Kidney capillary endothelial cell (primary cell): ENCODE data around the gene P2RX6.
A peak's percentile ranks its signal among the peaks of the same experiment; 100 is the strongest.

Experiments
- DNase-seq: peaks from one replicate; pipeline ENCODE4 v3.0.0-alpha.2; 2018; ENCODE audit warnings: low spot score

P2RX6 gene

GRCh38 chr22:21014726-21015465 lies at the start of gene P2RX6:
Gene P2RX6, plus strand, starts transcription at chr22:21015165. Its CDS starts 10 bp downstream, at chr22:21015175.
- DNase-seq, result peak; percentile 13

- no peak for DNase-seq
Observed at GRCh38 chr22:20965888-20966855, 48.8 kb upstream of the P2RX6 start.

DNA sequence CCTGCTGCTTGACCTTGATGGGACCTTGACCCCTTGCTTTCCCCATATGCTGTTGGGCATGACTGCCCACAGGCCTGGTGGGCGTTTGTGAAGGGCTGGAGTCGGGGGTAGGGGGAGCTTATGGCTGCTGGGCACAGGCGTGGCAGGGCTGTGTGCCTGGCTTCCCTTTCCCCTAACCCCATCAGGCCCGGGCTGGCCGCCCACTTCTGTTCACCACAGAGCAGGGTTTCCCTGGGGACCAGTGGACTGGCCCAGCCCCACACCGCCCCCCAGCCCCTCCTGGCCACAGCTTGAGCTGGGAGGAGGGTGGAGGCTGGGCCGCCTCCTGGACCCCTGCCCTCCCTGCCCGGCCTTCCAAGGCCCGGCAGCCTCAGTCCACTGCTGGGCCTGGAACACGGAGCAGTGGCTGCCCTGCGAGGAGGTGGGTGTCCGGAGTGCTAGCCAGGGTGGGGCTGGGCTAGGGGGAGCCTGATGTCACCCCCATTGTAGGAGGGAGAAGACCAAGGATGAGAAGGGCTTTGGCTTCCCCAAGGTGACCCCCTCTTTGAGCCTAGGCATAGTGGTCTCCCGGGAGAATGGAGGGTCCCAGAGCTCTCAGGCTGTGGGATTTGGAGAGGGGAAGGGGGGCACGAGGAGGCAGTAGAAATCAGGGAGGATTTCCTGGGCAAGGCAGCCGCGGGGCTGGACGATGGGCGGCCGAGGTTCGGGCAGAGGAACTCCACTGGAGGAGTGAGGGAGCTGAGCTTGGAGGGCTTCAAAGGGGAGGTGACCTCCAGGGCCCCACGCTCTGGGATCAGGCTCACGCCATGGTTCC lies 47.9 kb upstream of the P2RX6 start, which contains the start of gene AIFM3:
Gene AIFM3, plus strand, starts transcription at position 373 of the 814 bp plus-strand sequence. CDS start 690 bp downstream, outside the sequence.
- DNase-seq, result no peak

DNA sequence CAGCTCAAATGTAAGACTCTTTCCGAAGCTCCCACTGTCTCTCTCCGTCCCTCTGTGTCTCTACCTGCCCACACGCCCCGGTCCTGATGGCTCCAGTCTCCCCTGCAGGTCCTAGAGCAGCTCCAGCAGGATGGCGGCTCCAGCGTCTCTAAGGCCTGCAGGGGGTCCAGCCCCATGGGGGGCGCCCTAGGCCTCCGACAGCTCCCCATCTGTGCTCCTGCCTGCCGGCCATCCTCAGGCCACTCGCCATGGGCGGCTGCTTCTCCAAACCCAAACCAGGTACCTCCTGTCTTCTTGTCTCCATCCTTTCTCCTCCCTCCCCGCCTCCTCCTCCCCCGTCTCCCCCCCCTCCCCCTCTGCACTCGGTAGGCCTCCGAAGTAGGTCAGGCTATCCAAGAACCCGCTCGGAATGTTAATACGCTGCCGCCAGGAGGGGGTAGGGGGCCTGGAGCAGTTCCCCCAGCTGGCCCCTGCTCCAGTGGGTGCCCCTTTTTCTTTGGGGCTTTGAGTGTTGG lies 47.2 kb upstream of the P2RX6 start:
- DNase-seq, result no peak

DNA sequence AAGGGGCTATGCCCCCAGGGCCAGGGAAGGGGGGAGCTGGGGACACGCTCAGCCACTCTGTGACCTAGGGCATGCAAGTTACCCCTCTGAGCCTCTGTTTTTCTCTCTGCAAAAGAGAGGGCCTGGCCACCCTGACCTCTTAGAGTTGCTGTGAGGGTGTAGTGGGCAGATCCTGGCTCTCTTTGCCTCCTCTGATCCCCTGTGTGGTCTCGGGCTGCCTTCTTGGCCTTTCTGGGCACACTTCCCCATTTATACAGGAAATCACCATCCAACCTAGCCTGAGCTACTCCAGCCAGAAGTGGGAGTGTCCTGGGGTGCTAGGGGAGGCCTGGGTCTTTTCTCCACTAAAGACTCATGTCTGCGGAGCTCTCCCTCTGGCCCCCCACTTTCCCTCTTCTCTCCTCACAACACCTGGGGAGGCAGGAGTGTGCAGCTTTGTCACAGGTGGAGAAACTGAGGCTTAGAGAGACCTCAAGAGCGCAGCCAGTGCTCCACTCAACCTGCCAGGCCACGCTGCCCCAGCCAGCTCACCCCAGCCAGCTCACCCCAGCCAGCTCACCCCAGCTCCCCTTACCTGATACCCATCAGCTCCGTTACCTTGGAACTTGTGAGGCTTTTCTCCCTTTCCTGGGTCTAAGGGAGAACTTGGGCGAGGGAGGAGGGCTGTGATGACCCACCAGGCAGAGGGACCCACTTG lies 46.5 kb upstream of the P2RX6 start:
- DNase-seq, result no peak

- no peak for DNase-seq
Observed at GRCh38 chr22:20970939-20971657, 43.9 kb upstream of the P2RX6 start.

DNA sequence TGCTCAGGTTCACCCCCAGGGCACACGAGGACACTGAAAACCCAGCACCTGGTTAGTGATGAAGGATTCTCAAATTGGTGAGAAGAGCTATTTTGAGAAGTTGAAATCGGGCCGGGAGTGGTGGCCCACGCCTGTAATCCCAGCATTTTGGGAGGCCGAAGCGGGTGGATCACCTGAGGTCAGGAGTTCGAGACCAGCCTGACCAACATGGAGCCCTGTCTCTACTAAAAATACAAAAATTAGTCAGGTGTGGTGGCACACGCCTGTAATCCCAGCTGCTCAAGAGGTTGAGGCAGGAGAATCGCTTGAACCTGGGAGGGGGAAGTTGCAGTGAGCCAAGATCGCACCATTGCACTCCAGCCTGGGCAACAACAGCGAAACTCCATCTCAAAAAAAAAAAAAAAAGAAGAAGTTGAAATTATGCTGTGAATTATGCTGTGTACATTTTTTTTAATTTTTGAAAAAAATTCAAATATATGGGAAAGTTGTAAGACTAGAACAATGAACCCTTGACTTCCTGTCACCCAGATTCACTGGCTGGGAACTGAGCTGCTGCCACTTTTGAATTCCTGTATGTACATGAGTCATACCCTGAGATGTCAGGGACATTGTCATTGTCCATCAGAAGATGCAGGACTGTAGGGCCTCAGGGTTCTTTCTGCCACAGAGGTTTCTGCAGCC lies 42.8 kb upstream of the P2RX6 start:
- peak; percentile 76 for DNase-seq

GRCh38 chr22:20972933-20973577 lies 41.9 kb upstream of the P2RX6 start:
- DNase-seq, result no peak

DNA sequence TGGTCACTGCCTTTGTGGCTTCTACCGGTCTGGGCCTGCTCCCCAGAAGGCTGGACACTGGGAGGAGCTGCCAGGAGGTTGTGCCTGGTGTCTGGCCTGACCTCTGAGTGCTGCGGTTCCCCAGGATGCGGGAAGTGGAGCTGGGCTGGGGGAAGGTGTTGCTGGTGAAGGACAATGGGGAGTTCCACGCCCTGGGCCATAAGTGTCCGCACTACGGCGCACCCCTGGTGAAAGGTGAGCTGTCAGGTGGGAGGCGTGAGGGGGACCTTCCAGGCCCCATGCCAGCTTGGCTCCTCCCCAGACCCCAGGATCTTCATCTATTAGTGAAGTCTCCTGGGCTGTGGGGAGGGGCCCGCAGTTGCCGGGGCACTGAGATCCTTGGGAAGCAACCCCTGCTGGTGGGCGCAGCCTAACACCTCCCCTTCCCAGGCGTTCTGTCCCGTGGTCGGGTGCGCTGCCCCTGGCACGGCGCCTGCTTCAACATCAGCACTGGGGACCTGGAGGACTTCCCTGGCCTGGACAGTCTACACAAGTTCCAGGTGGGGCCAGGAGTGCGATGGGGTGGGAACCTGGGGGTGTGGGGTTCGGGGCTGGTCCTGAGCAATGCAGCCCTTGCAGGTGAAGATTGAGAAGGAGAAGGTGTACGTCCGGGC lies 41.2 kb upstream of the P2RX6 start:
- DNase-seq, result no peak

GRCh38 chr22:20974336-20974955 lies 40.5 kb upstream of the P2RX6 start:
- DNase-seq, result no peak

DNA sequence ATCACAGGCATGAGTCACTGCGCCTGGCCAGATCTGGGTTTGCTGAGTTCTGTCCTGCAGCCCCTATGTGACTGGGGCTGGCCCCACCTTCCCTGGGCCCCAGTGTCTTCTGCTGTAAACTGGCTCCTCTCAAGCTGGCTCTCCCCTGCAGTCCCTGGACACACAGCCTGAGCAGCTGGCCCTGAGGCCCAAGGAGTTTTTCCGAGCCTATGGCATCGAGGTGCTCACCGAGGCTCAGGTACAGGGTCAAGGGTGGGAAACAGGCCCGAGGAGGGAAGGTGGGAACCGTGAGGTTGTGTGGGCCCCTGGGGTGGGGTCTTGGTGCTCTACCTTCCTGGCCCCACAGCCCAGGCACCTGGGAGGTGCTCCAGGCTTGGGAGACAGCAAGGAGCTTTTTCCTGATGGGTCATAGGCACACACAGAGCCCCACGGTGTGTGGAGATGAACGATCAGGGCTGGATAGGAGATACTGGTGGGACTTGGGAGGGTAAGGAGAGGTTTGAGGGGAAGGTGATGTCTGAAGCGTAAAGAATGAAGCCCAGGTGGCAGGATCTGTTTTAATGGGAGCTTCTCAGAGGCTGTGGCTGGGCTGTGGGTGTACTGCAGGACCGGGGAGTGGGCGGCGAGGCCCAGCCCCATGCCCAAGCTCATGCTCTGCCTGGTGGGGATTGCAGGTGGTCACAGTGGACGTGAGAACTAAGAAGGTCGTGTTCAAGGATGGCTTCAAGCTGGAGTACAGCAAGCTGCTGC lies 39.2 kb upstream of the P2RX6 start:
- no peak for DNase-seq

DNA sequence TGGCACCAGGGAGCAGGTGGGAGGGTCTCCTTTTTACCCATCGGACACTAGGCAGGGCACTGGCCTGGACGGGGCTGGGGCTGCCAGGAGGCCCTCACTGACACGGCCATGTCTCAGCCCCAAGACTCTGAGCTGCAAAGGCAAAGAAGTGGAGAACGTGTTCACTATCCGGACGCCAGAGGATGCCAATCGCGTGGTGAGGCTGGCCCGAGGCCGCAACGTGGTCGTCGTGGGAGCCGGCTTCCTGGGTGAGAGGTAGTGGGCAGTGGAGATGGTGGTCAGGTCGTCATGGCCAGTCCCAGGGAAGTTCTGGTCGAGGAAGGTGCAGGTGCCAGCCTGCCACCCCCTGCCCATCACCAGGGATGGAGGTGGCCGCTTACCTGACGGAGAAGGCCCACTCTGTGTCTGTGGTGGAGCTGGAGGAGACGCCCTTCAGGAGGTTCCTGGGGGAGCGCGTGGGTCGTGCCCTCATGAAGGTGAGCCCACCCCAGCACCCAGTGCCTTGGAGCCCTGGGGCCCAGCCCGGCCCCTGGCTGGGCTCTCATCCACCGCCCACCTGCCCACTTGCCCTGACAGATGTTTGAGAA lies 38.6 kb upstream of the P2RX6 start:
- no peak for DNase-seq

DNA sequence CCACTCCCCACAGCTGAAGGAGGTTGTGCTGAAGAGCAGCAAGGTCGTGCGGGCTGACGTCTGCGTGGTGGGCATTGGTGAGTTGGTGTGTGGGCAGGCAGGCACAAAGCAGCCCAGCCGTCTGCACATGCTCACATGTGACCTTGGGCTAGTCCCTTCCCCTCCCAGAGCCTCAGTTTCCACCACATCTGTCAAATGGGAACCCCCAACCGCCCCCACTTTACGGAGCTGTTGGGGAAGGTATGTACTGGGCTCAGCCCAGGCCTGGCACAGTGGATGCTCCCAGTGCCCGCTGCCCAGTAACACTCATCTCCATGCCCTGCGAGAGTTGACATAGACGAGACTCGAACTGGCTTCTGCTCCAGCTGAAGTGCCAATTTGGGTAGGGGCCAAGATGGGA lies 37.9 kb upstream of the P2RX6 start:
- DNase-seq, result no peak

DNA sequence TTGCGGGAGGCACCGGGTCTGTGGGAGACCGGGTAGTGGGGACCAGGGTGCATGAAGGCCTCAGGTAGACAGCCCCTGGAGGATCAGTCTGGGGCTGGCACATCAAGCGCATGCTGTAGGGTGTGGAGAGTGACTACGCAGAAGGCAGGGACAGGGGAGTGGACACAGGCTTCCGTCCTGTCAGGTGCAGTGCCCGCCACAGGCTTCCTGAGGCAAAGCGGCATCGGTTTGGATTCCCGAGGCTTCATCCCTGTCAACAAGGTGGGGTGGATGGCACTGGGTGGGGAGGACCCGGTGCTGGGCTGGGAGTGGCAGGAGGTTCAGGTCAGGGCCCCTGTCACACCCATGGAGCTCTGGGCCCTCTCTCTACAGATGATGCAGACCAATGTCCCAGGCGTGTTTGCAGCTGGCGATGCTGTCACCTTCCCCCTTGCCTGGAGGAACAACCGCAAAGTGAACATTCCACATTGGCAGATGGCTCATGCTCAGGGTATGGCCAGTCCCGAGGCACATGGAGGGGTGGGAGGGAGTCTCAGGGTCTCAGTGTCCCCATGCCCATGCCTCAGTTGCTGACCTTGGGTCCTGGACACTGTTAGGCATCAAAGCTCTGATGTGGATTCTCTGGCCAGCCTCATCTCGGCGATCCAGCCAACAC lies 37.3 kb upstream of the P2RX6 start:
- DNase-seq, result no peak

- DNase-seq, result no peak
Observed at GRCh38 chr22:20978419-20978818, 36.5 kb upstream of the P2RX6 start.

- no peak for DNase-seq
Observed at GRCh38 chr22:20979243-20979809, 35.6 kb upstream of the P2RX6 start.
